ENCODE data around the gene IFI35. TPM values are rescaled to one million over a fixed set of nuclear protein-coding genes. Genes with fewer than 3 reads are reported as not detected.
A peak's percentile ranks its signal among the peaks of the same experiment; 100 is the strongest.
"Not testable (repeated sequence)": the region's sequence is repeated elsewhere in the genome, so short reads cannot be mapped to it uniquely, and the experiment has no call there.

Gene IFI35
- total RNA-seq, 1 experiment from 2014 or later, result 26.3 TPM

DNA sequence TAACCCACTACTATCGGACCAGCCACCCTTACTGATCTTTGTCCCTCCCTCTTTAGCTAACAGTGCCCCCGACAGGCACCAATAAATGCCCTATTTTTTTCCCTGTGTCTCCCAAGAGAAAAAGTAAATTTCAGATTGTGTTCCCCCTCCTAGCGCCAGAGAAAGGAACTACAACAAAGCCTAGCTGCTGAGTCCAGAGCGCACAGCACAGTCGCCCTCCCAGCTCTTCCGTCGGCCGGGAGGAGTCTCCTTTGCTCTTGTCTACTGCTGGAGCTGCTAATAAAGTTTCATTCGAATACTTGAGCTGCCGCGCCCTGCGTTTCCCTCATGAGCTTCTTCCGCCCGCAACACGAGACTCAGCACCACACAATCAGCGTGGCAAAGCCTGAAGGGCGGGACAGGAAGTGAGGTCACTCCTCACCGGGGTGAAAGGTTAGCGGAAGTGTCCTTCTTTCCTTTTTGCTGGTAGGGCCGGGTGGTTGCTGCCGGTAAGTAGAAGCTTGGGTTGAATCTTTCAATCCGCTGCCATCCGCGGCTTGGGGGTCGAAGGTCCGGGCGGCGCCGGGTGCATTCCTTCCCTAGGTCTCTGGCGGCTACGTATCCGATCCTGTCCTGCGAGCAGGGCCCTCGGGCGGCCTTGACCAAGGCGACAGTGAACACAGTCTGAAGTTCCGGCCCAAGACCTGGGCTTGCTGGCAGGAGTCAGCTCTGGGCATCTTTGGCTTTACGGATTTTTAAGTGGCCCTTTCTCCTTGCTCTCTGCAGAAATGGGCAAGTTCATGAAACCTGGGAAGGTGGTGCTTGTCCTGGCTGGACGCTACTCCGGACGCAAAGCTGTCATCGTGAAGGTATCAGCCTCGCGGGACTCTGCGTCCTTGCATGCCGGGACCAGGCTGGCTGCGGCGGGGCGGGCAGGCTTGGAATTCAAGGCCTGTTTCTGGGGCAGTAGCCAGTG is 8.3 kb upstream of the IFI35 start, which contains the start of gene RPL27:
Gene RPL27 (plus strand): TSS at position 436 of the 955 bp plus-strand sequence. CDS start 332 bp downstream, at position 768.
- DNase-seq (ENCODE audit: low read depth), result peak; percentile 100

DNA sequence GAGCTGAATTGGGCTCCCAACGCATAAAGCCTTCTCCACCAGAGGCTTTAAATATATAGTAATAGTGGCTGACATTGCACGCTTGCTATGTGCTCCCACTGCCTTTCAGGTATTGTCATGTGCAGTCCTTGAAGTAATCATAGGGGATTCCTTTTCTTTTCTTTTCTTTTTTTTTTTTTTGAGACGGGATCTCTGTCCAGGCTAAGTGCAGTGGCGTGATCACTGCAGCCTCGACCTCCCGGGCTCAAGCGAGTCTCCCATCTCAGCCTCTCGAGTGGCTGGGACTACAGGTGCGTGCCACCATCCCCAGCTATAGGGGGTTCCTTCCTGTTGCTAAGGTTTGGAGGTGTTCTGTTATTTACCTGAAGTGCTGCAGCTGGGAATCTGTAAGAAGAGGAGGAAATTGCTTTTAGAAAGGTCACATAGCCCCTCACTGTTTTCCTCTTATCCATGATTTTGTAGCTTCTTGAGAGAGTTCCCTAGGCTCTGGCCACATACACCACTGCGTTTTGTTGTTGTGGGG is 7.5 kb upstream of the IFI35 start:
- no peak for DNase-seq (ENCODE audit: low read depth)

DNA sequence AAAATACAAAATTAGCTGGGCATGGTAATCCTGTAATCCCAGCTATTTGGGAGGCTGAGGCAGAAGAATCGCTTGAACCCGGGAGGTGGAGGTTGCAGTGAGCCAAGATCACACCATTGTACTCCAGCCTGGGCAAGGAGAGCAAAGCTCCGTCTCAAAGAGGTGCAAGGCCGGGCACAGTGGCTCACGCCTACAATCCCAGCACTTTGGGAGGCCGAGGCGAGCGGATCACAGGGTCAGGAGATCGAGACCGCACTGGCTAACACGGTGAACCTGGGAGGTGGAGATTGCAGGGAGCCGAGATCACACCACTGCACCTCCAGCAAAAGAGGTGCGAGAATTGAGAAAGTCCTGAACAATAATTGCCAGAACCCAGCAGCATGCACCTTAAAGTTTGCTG is 5.7 kb upstream of the IFI35 start:
- not testable (repeated sequence) for DNase-seq (ENCODE audit: low read depth)

GRCh38 chr17:43003542-43004172 is 2.9 kb upstream of the IFI35 start:
- peak; percentile 76 for DNase-seq (ENCODE audit: low read depth)

DNA sequence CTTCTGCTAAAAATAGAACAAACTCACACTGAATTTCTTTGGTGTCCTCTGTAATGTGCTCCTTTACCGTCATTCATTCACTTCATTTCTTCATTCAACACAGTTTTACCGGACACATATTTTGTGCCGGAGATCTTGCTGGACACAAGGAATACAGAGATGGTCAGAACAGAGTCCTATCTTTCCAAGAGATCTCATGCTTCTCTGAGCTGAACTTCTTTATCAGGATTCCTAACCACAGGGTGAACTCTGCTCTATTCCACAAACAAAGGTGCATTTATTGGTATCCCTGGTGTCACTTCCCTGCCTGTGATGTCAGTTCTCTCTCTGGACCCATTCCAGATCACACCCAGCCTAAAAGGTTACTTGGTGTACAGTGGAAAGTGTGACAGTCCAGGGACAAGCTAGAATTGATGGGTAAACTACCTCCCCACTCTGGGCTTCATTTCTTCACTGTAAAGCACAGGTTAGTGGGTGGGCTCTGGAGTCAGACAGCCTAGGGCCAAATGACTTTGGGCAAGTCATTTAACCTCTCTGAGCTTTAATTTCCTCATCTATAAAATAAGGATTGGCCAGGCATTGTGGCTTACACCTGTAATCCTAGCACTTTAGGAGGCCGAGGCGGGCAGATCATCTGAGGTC is 4.2 kb downstream of the IFI35 start:
- DNase-seq (ENCODE audit: low read depth), result no peak

DNA sequence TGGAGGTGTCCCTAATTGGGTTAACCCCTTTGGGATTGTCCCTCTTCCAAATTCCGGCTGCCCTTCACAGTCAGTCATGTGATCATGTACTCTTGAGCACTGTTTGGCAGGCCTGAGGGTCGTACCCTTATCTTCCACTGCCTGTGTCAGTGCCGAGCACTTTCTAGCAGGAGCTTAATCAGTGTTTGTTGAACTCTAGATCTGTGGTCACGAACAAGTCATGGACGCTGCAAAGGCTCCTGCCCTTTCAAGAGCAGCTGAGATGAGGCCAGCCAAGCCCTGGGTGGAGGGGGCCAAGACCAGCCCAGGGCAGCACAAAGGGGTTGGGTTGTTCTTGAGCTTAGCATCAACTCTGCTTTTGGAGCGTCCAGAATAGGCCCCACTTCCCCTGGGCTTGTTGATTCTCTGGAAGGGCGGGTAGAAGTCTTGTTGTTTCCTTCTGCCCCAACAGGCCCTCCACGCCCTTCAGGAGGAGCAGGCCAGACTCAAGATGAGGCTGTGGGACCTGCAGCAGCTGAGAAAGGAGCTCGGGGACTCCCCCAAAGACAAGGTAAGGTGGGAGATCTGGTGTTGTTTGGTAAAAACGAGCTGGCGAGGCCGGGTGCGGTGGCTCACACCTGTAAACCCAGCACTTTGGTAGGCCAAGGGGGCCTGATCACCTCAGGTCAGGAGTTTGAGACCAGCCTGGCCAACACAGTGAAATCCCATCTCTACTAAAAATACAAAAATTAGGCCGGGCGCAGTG is 5.3 kb downstream of the IFI35 start:
- no peak for DNase-seq (ENCODE audit: low read depth)

DNA sequence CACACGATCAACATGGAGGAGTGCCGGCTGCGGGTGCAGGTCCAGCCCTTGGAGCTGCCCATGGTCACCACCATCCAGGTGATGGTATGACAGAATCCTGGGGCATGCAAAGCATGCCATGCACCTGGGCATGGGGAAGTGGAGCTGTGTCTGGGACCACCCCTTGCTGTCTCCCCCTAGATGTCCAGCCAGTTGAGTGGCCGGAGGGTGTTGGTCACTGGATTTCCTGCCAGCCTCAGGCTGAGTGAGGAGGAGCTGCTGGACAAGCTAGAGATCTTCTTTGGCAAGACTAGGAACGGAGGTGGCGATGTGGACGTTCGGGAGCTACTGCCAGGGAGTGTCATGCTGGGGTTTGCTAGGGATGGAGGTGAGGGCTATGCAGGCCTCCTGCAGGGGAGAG is 6.7 kb downstream of the IFI35 start:
- DNase-seq (ENCODE audit: low read depth), result no peak

DNA sequence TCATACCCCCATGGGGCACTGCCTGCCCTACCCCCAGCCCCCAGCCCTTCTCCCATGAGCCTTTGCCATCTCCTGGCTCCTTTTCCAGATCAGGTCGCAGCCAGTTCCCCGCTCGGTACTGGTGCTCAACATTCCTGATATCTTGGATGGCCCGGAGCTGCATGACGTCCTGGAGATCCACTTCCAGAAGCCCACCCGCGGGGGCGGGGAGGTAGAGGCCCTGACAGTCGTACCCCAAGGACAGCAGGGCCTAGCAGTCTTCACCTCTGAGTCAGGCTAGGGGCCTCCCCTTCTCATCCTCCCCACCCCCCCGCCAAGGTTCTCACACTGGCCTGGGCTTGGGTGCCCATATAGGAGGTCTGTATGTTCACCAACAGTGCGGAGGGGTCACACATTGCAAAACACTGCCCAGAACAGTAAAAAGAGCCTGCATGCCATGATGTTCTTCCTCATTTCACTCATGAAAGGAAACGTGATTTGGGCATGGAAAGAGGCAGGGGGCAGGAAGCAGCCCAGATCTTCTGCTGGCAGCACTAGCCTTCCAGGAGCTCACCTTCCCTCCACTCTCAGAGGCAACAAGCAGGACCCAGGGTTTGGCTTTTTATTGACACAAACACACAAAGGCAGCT is 7.5 kb downstream of the IFI35 start:
- DNase-seq (ENCODE audit: low read depth), result no peak

GRCh38 chr17:43014649-43015542 is 8.3 kb downstream of the IFI35 start:
- no peak for DNase-seq (ENCODE audit: low read depth)

GRCh38 chr17:43015579-43015978 is 9.0 kb downstream of the IFI35 start:
- no peak for DNase-seq (ENCODE audit: low read depth)

DNA sequence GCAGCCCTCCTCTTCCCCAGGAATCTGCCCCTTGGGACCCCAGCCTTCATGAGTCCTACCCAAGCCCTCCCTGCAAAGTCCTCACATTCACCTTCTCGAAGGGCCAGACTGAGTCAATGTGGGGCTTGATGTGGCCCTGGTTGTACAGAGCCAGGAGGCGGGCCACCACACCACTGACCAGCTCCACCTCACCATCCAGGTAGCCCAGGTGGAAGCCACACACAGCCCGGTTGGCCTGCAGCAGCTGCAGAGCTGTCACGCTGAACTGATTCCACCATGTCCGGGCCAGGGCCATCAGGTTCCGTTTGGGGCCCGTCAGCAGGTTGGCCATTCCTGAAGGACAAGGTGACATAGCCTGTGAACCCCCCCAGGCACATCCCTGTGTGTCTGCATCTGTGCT is 9.6 kb downstream of the IFI35 start:
- no peak for DNase-seq (ENCODE audit: low read depth)

DNA sequence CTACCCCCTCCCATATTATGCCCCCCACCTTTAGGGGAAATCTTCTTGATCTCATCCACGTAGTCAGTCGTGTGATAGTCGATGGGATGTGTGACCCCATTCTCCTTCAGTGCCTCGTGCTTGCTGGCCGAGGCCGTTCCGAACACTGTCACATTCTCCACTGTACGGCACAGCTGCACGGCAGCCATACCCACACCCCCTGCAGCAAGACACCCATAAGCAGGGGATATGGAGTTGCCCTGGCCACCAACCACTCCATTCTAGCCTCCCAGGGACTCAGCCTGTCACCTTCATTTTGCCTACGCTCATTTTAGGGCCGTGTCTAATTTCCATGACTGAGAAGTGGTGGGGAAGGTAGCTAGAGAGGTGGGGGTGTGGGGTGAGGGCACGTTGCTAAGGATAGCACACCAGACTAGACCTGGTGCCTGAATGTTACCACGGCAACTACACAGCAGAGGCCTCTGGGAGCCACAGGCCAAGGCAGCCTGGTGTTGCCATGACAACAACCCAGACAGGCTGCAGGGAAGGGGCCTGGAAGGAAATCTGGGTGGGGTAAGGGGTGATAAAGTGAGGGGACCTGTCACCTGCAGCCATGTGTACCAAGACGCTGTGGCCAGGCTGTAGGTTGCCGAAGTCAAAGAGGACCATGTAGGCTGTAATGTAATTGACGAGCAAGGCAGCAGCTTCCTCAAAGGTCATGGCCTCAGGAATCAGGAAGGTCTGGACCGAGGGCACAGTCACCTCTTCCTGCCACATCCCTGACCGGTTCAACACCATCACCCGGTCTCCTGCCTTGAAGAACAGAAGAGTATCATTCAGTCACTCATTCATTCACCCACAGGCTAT is 11.6 kb downstream of the IFI35 start:
- no peak for DNase-seq (ENCODE audit: low read depth)

- no peak for DNase-seq (ENCODE audit: low read depth)
These were observed 12.3 kb downstream of the IFI35 start for GRCh38 chr17:43018932-43019331.

DNA sequence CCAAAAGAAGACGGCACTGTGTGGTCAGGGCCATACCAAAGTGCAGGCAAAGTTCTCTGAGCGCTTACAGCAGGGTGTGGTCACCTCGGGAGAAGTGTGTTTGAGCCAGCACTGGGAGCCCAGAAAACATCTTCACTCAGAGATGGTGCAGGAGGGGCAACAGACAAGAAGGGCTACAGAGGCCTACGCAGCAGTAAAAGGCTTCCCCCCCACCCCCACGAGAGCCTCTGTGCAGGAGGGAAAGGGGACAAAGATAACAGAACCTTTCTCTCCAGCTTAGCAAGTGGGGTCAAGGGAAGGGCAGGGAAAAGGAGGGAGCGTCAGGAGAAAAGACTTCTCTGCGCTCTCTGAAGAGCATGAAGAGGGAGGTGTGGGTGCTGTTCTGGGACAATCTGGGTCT is 12.8 kb downstream of the IFI35 start:
- DNase-seq (ENCODE audit: low read depth), result no peak

DNA sequence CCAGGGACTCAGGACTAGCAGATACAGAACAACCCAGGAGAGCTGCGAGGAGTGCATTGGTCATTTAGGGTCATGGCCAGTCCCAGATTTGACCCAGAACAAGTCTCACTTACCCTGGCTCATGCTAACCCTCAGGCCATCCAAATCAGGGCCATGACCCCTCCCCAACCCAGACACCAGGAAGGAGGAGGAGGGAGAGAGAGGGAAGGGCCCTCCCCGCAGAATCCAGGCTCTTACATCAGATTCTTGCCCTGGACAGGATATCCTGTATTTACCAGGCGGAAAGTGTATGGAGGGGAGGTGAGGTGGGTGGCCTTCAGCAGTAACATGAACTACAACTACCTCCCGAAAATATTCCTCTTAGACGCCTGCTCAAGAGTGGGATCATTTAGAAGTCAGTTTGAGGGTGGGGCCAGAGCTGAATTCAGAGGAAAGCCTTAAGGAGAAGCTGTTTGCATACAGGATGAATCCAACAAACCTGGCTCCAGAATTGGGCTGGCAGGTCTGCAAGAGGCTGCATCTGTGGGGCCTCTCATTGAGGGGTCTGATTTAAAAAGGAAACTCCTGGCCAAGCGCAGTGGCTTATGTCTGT is 13.5 kb downstream of the IFI35 start:
- no peak for DNase-seq (ENCODE audit: low read depth)

DNA sequence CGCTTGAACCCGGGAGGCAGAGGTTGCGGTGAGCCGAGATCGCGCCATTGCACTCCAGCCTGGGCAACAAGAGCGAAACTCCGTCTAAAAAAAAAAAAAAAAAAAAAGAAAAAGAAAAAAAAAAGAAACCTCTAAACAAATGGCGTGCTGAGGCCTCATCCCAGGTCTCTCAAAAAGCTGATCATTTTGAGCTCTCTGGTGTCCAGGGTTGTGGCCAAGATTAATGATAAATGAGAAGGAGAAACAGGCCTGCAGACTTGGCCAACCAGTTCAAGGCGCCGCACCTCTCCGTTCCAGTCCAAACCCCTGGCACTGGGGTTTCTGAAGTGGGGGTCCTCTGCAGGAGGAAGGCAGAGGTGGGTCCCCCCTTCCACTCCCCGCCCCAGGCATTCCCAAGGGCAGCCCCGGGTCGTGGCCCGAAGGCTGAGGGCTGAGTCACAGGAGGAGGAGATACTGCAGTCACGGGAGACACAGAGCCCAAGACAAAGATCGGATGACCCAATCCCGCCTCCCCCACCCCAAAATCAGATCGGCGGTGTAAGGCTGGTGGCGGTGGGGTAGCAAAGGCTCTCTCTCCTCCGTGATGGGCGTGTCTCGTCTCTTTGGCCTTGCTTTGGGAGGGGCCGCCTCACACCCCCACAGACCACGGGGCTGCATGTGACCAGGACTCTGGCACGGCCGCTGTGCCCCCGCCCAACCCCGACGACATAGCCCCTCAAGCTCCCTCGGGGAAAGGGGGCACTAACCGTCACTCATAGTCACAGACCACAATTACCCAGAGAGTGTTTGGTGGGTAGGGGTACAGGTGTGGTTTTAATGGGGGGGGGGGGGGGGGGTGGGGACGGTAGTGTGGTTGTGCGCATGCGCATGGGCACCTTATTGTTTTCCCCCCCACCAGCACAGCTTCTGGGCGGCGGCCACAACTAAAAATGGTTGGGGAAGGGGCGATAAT is 14.5 kb downstream of the IFI35 start:
- DNase-seq (ENCODE audit: low read depth), result peak; percentile 79
